Occipital lobe (tissue), 2 donors: ENCODE data around the gene CCDC184. TPM values are rescaled to one million over a fixed set of nuclear protein-coding genes. Genes with fewer than 3 reads are reported as not detected.
"Not testable (repeated sequence)": the region's sequence is repeated elsewhere in the genome, so short reads cannot be mapped to it uniquely, and the experiment has no call there.

Experiments
- DNase-seq: peaks from one replicate; lab custom pipeline; 2025; lab: John Stamatoyannopoulos, UW
- total RNA-seq: library from RNA; depleted of rRNA; stranded (reverse); fragments of >200 nt; gene quantifications from one replicate; pipeline ENCODE4 v1.2.3, GENCODE V29; 2014

CCDC184 gene
- 17.0 TPM for total RNA-seq

- peak; percentile 77 for DNase-seq
Observed at GRCh38 chr12:48183091-48183875, at the start of gene CCDC184. TSS of gene CCDC184 (plus strand) at chr12:48183644. CDS start at chr12:48184123, 479 bp downstream.

DNA sequence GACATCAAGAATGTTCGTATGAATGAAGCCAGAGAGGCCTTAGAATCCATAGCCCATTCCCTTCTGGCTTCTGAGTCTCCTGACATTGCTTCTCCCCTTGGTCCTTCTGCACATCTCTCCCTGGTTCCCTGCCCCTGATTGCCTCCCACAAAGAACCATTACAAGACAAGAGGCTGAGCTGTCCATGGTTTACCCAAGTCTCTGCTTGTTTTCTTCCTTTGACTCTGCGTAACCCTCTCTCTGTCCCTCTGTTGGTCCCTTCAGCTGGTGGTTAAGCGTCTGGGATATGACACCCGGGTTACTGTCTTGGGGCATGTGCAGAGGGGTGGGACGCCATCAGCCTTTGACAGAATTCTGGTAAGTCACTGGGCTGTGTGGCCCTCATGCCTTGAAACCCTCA is 48.4 kb upstream of the CCDC184 start:
- no peak for DNase-seq

DNA sequence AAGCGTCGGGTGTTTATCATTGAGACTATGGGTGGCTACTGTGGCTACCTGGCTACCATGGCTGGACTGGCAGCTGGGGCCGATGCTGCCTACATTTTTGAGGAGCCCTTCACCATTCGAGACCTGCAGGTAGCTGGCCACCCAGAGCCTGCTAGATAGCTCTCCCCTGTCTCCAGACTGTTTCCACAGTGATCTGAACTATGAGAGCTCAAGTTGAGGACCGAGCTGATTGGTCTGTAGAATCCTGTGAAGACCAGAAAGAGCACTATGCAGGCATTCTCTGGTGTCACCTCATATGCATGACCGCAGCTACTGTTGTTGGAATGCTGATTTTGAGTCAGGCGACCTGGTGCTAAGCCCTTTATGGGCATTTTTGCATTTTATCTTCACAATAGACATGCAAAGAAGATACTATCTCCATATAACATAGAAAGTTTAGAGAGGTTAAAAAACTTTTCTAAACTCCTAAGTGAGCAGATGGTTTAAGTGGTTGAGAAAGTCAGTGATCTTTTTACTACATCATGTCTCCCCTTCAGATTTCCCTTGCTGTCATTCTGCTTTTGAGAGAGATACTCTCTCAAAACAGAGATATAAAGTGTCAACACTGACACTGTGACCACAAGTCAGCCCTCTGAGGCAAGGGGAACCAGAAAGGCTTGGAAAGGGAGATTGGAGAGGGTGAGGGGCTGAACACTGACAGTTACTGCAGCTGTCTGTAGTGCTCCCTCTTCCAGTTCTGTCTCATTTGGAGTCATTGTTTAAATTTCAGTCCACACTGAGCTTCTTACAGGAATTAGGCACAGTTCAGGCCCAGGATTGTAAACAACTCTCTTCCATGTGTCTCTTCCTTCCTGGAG is 40.4 kb upstream of the CCDC184 start:
- no peak for DNase-seq

- no peak for DNase-seq
Observed at GRCh38 chr12:48143898-48144297, 39.5 kb upstream of the CCDC184 start.

- no peak for DNase-seq
Observed at GRCh38 chr12:48145981-48146380, 37.5 kb upstream of the CCDC184 start.

- no peak for DNase-seq
Observed at GRCh38 chr12:48151103-48151771, 32.2 kb upstream of the CCDC184 start.

GRCh38 chr12:48155786-48156185 is 27.7 kb upstream of the CCDC184 start:
- not testable (repeated sequence) for DNase-seq

- no peak for DNase-seq
Observed at GRCh38 chr12:48156652-48157017, 26.8 kb upstream of the CCDC184 start.

DNA sequence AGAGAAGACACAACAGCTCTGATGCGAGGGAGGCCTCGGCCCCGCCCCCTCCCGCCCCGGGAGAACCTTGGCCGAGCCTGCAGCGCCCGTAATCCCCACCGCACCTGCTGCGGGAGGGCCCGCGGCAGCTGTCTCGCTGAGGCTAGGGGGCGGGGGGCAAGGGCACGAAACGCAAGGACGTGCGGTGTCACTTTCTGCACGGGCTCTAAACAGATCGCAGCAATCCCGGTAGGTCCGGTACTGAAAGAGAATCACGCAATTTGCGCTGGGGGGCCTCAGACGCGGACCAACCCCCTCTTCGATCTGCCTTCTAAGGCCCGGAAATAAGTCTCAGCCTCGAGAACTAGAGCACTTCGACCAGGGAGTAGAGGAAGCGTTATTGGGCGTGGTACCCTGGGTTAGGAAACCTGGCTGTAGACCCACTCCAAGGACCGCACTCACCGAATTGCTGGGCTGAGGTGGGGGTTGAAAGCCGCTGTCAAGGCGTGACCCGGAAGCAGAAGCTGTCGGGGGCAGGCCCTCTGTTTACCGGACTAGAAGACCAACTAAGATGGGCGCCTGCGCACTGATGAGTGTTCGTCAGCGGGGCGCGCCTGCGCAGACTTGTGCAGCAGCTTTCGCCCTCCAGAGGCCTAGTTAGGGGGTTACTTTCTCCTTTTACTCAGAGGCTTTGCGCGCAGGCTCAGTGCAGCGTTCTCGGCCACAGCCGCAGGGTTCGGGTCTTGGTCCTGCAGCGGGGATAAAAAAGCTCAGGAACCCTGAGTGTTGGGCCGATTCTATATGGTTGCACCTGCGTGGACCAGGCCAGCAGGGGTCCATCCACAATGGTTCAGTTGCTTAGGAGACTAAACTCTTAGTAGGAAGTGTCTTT is 26.2 kb upstream of the CCDC184 start, which contains the start of gene ASB8:
ASB8 (minus strand) TSS at position 498 of the 871 bp plus-strand sequence. CDS start 4,019 bp downstream, outside the sequence.
- DNase-seq: peak; percentile 94

GRCh38 chr12:48157889-48158370 is 25.5 kb upstream of the CCDC184 start:
- no peak for DNase-seq

- DNase-seq: no peak
Observed at GRCh38 chr12:48160046-48160445, 23.4 kb upstream of the CCDC184 start.

GRCh38 chr12:48160807-48161206 is 22.6 kb upstream of the CCDC184 start:
- no peak for DNase-seq

- DNase-seq: no peak
Observed at GRCh38 chr12:48163150-48163747, 20.2 kb upstream of the CCDC184 start.

GRCh38 chr12:48164451-48164850 is 19.0 kb upstream of the CCDC184 start:
- DNase-seq: no peak

DNA sequence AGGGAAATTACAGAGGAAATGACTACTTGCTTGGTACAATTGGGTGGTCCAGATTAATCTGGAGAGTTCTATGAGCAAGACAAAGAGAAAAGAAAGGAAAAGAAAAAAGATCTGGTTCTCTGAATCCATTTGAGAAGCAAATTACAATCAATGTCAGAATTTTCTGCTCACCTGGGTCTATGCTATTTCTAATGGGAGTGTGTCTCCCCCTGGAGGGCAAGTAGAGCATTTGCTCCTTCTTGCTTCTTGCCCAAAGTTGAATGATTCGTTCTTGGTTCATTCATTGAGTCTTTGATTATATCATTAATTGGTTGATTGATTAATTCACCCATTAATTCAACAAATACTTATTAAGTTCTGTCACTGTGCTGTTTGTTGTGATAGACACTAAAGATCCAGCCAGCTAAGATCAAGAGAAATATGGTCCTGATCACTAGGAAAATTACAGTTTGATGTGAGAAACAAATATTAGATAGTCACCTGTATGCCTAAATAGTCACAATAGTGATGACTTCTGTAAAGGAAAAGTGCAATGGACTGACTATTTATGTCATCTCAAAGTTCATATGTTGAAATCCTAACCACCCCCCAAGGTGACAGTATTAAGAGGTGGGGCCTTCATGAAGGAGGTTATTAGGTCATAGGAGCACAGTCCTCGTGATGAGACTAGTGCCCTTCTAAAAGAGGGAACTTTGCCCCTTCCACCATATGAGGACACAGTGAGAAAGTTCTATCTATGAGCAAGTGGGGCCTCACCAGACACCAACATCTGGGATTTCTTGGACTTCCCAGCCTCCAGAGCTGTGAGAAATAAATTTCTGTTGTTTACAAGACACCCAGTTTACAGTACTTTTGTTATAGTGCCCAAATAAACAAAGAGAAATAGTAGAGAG is 18.1 kb upstream of the CCDC184 start:
- DNase-seq: no peak

DNA sequence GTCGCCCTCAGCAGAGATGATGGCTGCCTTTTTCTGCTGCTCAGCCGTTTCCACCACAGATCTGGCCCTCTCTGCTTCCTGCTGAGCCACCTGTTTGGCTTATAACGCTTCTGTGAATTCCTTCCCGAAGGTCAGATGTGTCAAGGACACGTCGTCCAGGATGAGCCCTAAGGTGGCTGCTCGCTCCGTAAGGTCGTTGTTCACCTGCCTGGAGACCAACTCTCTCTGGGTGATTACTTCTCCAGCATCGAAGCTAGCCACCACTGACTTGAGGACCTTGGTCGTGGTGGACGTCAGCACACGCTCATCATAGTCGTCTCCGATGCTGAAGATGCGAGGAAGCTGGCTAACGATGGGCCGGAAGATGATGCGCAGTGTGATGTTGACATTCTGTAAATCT is 14.4 kb upstream of the CCDC184 start:
- DNase-seq: no peak

DNA sequence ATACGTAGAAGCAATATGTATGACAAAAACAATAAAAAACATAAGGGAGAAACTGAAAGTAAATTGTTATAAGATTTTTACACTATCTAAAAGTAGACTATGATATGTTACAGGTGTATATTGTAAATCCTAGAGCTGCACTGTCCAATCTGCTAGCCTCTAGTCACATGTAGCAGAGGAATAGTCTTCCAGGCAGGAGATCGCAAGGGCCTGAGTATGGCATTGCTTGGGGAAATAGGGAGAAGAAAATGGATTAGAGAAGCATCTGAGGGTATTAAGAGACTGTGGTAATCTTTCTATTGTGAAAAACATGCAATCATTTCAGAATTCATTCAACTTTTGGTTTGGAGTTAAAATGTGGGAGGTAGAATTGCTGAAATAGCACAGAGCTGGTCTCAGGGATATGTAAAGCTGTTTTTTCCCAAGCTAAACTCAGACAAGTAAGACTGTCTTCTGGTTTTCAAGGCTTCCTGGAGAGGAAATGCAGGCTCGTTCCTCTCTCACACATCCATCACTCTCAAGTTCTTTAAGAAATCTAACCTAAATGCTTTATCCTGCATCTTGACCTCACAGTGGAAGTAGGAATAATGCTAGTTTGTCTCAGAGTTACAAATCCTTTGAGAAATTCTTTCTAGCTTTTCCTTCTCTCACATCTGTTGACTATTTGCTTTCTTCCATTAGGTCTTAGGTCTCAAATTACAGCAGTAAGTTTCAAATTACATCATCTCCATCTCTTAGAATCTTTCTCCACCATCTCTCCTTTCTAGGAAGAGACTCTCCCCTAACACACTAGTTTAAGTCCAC is 7.6 kb upstream of the CCDC184 start:
- DNase-seq: no peak

GRCh38 chr12:48176417-48176751 is 7.1 kb upstream of the CCDC184 start:
- no peak for DNase-seq

GRCh38 chr12:48177982-48178381 is 5.5 kb upstream of the CCDC184 start:
- no peak for DNase-seq
